Measurements from ENCODE around the gene MB.
A peak's percentile ranks its signal among the peaks of the same experiment; 100 is the strongest.
"Not testable (repeated sequence)": the region's sequence is repeated elsewhere in the genome, so short reads cannot be mapped to it uniquely, and the experiment has no call there.

The MB gene

DNA sequence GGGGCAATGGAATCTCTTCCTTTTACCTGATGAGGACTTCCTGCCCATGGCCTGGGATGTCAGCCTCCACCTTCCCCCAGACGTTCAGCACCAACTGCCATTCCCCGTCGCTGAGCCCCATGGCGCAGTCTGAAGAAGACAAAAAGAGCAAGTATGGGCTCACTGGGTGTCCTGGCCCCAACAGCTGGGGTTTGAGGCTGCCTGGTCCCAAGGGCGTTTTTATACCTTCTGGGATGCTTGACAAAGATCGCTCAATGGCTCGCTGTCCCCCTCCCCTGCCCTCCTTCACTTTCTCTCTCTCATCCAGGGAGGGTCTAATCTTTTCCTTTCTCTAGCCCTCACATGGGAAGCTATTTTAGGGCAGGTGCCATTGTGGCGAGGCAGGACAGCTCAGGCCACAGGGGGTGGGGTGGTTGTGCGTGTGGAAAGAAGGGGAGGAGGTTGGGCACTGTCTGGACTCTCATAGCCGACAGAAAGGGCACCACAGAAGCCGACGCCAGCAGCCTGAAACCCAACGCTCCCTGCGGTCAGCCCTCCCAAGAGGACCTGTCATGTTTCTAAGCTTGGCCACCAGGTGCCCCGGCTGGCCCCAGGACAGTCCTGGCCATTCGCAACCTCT is at the start of gene MB:
Gene MB, minus strand, starts transcription at position 193 of the 619 bp plus-strand sequence. Its CDS starts 72 bp downstream, at position 121.
- Histone ChIP-seq H3K27me3 (replicated peaks) (no peaks in the 10 kb centered on the region), H3K36me3 (replicated peaks) (no peaks in the 10 kb centered on the region), H3K4me3 (ENCODE audit: low read depth, low read length) (no peak within 1 kb of the TSS), H3K27ac (no peak within 1 kb of the TSS)
- in situ Hi-C loops (cut with HindIII; ENCODE audit: low pct_ligation_motif_present, low sequenced_read_pairs) = no loop called here
- DNase-seq = no peak
- TF ChIP-seq, protein P1, sequence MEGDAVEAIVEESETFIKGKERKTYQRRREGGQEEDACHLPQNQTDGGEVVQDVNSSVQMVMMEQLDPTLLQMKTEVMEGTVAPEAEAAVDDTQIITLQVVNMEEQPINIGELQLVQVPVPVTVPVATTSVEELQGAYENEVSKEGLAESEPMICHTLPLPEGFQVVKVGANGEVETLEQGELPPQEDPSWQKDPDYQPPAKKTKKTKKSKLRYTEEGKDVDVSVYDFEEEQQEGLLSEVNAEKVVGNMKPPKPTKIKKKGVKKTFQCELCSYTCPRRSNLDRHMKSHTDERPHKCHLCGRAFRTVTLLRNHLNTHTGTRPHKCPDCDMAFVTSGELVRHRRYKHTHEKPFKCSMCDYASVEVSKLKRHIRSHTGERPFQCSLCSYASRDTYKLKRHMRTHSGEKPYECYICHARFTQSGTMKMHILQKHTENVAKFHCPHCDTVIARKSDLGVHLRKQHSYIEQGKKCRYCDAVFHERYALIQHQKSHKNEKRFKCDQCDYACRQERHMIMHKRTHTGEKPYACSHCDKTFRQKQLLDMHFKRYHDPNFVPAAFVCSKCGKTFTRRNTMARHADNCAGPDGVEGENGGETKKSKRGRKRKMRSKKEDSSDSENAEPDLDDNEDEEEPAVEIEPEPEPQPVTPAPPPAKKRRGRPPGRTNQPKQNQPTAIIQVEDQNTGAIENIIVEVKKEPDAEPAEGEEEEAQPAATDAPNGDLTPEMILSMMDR (IDR thresholded peaks at IDR 0.05; ENCODE audit: low read depth, low read length, missing control alignments) = no peak

DNA sequence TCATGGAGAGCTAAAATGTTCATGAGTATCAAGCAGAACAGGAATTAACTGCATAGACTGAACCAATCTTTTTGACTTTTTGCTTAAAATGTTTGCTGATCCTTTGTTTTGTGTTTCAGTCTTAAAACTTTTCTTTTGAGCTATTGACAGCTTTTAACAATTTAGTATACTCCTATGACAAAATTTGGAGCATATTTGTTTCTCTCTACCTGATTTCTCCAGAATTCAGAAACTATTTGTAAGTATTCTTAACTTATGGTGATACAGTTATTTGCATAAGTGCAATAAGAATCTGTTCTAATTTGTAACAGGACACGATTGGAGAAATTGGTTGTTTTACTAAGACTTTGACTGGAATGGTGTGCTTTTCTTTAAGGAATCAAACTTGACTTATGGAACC is 49.6 kb upstream of the MB start:
- H3K4me3 ChIP-seq (ENCODE audit: low read depth, low read length); H3K27me3 ChIP-seq (replicated peaks); H3K36me3 ChIP-seq (replicated peaks); in situ Hi-C loops (cut with HindIII; ENCODE audit: low pct_ligation_motif_present, low sequenced_read_pairs); DNase-seq; H3K27ac ChIP-seq: not testable (repeated sequence)

DNA sequence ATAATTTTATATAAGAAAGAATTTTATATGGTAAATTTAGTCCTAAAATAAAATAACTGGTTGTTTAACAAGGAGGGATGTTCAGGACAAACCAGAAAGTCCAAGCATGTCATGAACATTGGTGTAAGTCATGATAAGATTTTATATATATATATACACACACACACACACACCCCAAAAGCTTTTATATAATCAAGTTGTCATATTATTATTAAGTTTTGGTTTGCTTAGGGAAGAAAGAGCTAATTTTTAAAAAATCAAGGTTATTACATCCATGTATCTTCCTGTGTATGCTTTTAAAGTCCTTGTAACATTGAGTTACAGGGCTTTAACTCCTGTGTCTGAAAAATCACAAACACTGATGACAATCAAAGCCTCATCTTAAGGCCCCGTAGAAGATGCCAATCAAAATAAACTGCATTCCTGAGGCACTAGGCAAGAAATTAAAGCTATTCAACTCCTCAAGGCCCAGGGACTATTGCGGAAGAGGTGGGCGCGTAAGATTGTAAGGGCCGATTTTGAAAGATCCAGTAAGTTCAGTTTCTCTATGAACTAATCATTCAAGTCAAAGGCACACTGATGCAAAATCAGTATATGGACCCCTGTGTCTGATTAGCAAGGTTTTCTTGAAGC is 47.9 kb upstream of the MB start:
- in situ Hi-C loops (cut with HindIII; ENCODE audit: low pct_ligation_motif_present, low sequenced_read_pairs) = no loop called here
- Histone ChIP-seq H3K27me3 (replicated peaks) (no peaks in the 10 kb centered on the region), H3K4me3 (ENCODE audit: low read depth, low read length) (no peak overlapping the region), H3K36me3 (replicated peaks) (no peaks in the 10 kb centered on the region), H3K27ac (no peak overlapping the region)
- DNase-seq = no peak
- TF ChIP-seq, protein P1 (IDR thresholded peaks at IDR 0.05; ENCODE audit: low read depth, low read length, missing control alignments) = no peak

DNA sequence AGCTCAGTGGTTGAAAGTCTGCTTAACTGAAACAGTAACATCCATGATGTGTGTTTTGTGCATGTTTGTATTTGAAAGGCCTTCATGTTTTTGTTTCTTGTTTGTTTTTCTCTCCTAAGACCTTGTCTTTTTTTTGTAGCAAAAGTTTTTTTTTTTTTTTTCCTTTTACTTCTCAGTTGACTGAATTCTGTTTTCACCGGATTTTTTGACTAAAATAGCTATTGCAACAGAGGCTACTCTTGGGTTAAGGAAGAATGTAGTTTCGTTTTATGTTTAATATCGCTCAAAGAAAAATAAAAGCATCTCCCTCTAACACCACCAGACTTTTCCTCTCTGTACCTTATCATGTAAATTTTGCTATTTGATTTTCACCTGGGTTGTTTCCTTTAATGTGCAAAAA is 46.2 kb upstream of the MB start:
- no peak for DNase-seq
- in situ Hi-C loops (cut with HindIII; ENCODE audit: low pct_ligation_motif_present, low sequenced_read_pairs) = no loop called here
- Histone ChIP-seq H3K27me3 (replicated peaks) (no peaks in the 10 kb centered on the region), H3K36me3 (replicated peaks) (peaks cover 5% of the 10 kb centered on the region), H3K27ac (no peak overlapping the region), H3K4me3 (ENCODE audit: low read depth, low read length) (no peak overlapping the region)
- TF ChIP-seq, protein P1 (IDR thresholded peaks at IDR 0.05; ENCODE audit: low read depth, low read length, missing control alignments) = no peak

DNA sequence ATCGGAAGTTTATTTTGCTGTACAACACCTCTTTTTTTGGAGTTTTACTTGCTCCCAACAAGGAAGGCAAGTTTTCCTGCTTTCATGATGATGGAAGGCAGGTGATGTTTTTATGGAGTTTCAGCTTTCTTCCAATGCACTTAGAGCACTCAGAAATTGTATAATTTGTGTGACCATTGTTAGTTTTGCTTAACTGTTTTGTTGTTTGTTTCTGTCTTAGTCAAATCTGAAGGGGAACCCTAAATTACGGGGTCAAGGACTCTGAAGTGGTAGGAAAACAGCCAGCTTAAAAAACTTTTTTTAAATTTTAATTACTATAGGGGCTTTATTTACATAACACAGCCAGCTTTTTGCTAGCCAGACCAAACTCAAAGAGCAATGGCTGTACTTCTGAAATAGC is 45.8 kb upstream of the MB start:
- Histone ChIP-seq H3K36me3 (replicated peaks) (peaks cover 5% of the 10 kb centered on the region), H3K27ac (no peak overlapping the region), H3K4me3 (ENCODE audit: low read depth, low read length) (no peak overlapping the region), H3K27me3 (replicated peaks) (no peaks in the 10 kb centered on the region)
- TF ChIP-seq, protein P1 (IDR thresholded peaks at IDR 0.05; ENCODE audit: low read depth, low read length, missing control alignments) = no peak
- in situ Hi-C loops (cut with HindIII; ENCODE audit: low pct_ligation_motif_present, low sequenced_read_pairs) = no loop called here
- no peak for DNase-seq

DNA sequence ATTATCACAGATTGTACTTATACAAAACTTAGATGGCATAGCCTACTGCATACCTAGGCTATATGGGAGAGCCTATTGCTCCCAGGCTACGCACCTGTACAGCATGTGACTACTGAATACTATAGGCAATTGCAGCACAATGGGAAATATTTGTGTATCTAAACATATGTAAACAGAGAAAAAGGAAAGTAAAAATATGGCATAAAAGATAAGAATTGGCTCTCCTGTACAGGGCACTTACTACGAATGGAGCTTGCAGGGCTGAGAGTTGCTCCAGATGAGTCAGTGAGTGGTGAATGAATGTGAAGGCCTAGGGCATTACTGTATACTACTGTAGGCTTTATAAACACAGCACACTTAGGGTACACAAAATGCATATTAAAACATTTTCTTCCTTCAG is 44.3 kb upstream of the MB start:
- peak; percentile 54 for DNase-seq
- H3K36me3 ChIP-seq (replicated peaks) = peaks cover 5% of the 10 kb centered on the region
- no peaks in the 10 kb centered on the region for H3K27me3 ChIP-seq (replicated peaks)
- in situ Hi-C loops (cut with HindIII; ENCODE audit: low pct_ligation_motif_present, low sequenced_read_pairs) = no loop called here
- H3K27ac ChIP-seq = no peak overlapping the region
- H3K4me3 ChIP-seq (ENCODE audit: low read depth, low read length) = no peak overlapping the region
- TF ChIP-seq, protein P1 (IDR thresholded peaks at IDR 0.05; ENCODE audit: low read depth, low read length, missing control alignments) = no peak
